OCI-LY1 (cell line): ENCODE measurements around the gene ADCY4.

ENCODE experiments used
- H2AFZ ChIP-seq: fragments of 200-600 bp; sonication (generic), shearing (Covaris generic); 2 replicates; pipeline ENCODE4 v1.6.0; 2014; ENCODE audit warnings: antibody characterized with exemption, mild to moderate bottlenecking, low read length
- H3F3A ChIP-seq: fragments of 200-600 bp; sonication (generic), shearing (Covaris generic); 2 replicates; pipeline ENCODE4 v1.6.0; 2014; ENCODE audit warnings: mild to moderate bottlenecking, antibody characterized with exemption, low read length, moderate library complexity; ENCODE audit not compliant: insufficient read depth
- H3K27ac ChIP-seq: fragments of 200-600 bp; sonication (generic); 2 replicates; pipeline ENCODE4 v1.5.1; 2014; ENCODE audit warnings: low read length, mixed run types, mild to moderate bottlenecking, low read depth; ENCODE audit not compliant: poor library complexity, severe bottlenecking
- H3K27me3 ChIP-seq: fragments of 200-600 bp; sonication (generic); 2 replicates; pipeline ENCODE4 v1.6.0; 2014; ENCODE audit warnings: antibody characterized with exemption, mild to moderate bottlenecking, low read length, moderate library complexity; ENCODE audit not compliant: insufficient read depth
- H3K36me3 ChIP-seq: fragments of 200-600 bp; sonication (generic); 2 replicates; pipeline ENCODE4 v1.6.1; 2014; ENCODE audit warnings: mild to moderate bottlenecking, antibody characterized with exemption, low read length, moderate library complexity, mixed read lengths; ENCODE audit not compliant: insufficient read depth
- H3K4me1 ChIP-seq: fragments of 200-600 bp; sonication (generic); 2 replicates; pipeline ENCODE4 v1.5.1; 2014; ENCODE audit warnings: mild to moderate bottlenecking, low read length, moderate library complexity; ENCODE audit not compliant: insufficient read depth, severe bottlenecking
- H3K4me2 ChIP-seq: fragments of 200-600 bp; sonication (generic), shearing (Covaris generic); 2 replicates; pipeline ENCODE4 v1.6.1; 2014; ENCODE audit warnings: low read length
- H3K4me3 ChIP-seq: fragments of 200-600 bp; sonication (generic); 2 replicates; pipeline ENCODE4 v1.5.1; 2014; ENCODE audit warnings: low read length, low read depth, mild to moderate bottlenecking, mixed read lengths; ENCODE audit not compliant: poor library complexity, severe bottlenecking
- H3K79me2 ChIP-seq: fragments of 200-600 bp; shearing (Covaris generic); 2 replicates; pipeline ENCODE4 v1.6.1; 2016; ENCODE audit warnings: mixed run types, low read length, mixed read lengths; ENCODE audit not compliant: insufficient read depth
- H3K9ac ChIP-seq: fragments of 200-600 bp; sonication (generic), shearing (Covaris generic); 2 replicates; pipeline ENCODE4 v1.6.1; 2014; ENCODE audit warnings: mild to moderate bottlenecking, low read length, mixed read lengths
- H3K9me2 ChIP-seq: fragments of 200-600 bp; sonication (generic), shearing (Covaris generic); 2 replicates; pipeline ENCODE4 v1.6.1; 2014; ENCODE audit warnings: low read depth, mild to moderate bottlenecking, low read length, mixed read lengths
- H3K9me3 ChIP-seq: fragments of 200-600 bp; shearing (Covaris generic); 2 replicates; pipeline ENCODE4 v1.6.1; 2014; ENCODE audit warnings: low read length, mixed read lengths
- H4K20me1 ChIP-seq: fragments of 200-600 bp; sonication (generic), shearing (Covaris generic); 2 replicates; pipeline ENCODE4 v1.6.0; 2016; ENCODE audit warnings: mild to moderate bottlenecking, low read length; ENCODE audit not compliant: insufficient read depth
- EZH2 ChIP-seq: fragments of 200-600 bp; sonication (generic), shearing (Covaris generic); IDR thresholded peaks from 2 replicates; pipeline ENCODE4 v1.8.0; 2017; ENCODE audit warnings: borderline replicate concordance, mixed run types, mild to moderate bottlenecking, antibody characterized with exemption, low read length, moderate library complexity, mixed read lengths
- TF ChIP-seq, protein P1 (sequence below): fragments of 200-600 bp; sonication (generic), shearing (Covaris generic); IDR thresholded peaks from 2 replicates; pipeline ENCODE4 v1.5.1; 2017; ENCODE audit warnings: mild to moderate bottlenecking, antibody characterized with exemption, low read length, moderate library complexity, mixed read lengths

The ADCY4 gene

DNA sequence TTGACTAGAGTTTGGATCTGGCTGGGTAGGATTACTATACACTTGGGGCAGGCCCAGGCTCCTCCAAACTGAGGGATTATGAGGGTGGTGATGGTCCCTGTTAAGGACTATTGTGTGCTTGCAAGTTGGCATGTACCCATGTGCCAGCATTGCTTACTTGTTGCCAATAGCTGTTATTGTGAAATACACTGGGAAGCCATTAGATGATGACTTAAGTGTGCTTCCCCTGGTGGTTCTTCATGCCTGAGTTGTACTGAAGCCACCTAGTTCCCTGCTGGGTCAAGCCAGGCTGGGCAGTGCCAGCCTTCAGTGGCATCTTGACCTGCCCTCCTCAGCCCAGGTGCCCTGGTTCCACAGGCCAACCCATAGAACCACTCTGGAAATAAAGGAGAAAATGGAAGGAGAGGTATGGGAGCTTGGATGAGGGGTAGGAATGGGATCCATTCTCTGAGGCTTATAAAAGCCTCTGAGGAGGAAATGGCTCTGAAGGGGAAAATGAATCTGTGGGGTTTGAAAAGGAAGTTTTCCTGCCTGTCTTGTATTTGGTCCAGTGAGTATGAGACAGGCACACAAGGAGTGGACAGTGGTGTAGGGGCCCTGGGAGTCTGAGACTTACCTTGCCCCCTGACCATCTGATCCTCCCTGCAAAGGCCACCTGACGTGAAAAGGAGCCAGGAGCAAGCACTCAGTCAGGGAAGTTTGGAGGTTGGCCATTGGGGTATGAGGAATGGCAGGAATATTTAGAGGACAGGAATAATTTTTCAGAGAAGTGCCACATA, 22.8 kb downstream of the ADCY4 start:
- Histone ChIP-seq H3K79me2 (no peaks in the 10 kb centered on the region), H3K36me3 (peaks cover 18% of the 10 kb centered on the region; the same call in 1 of the 2 replicates), H3K4me2 (peak overlapping the region; percentile 64), H3K4me3 (peak overlapping the region; percentile 55), H3K9ac (peak overlapping the region; percentile 65), H4K20me1 (no peaks in the 10 kb centered on the region), H2AFZ (no peak overlapping the region), H3K4me1 (peaks cover 32% of the 10 kb centered on the region), H3K9me2 (no peaks in the 10 kb centered on the region), H3K9me3 (no peaks in the 10 kb centered on the region), H3K27me3 (no peaks in the 10 kb centered on the region), H3K27ac (no peak overlapping the region), H3F3A (no peaks in the 10 kb centered on the region)
- TF ChIP-seq, protein P1, sequence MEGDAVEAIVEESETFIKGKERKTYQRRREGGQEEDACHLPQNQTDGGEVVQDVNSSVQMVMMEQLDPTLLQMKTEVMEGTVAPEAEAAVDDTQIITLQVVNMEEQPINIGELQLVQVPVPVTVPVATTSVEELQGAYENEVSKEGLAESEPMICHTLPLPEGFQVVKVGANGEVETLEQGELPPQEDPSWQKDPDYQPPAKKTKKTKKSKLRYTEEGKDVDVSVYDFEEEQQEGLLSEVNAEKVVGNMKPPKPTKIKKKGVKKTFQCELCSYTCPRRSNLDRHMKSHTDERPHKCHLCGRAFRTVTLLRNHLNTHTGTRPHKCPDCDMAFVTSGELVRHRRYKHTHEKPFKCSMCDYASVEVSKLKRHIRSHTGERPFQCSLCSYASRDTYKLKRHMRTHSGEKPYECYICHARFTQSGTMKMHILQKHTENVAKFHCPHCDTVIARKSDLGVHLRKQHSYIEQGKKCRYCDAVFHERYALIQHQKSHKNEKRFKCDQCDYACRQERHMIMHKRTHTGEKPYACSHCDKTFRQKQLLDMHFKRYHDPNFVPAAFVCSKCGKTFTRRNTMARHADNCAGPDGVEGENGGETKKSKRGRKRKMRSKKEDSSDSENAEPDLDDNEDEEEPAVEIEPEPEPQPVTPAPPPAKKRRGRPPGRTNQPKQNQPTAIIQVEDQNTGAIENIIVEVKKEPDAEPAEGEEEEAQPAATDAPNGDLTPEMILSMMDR: no peak
- no peak for TF ChIP-seq EZH2

DNA sequence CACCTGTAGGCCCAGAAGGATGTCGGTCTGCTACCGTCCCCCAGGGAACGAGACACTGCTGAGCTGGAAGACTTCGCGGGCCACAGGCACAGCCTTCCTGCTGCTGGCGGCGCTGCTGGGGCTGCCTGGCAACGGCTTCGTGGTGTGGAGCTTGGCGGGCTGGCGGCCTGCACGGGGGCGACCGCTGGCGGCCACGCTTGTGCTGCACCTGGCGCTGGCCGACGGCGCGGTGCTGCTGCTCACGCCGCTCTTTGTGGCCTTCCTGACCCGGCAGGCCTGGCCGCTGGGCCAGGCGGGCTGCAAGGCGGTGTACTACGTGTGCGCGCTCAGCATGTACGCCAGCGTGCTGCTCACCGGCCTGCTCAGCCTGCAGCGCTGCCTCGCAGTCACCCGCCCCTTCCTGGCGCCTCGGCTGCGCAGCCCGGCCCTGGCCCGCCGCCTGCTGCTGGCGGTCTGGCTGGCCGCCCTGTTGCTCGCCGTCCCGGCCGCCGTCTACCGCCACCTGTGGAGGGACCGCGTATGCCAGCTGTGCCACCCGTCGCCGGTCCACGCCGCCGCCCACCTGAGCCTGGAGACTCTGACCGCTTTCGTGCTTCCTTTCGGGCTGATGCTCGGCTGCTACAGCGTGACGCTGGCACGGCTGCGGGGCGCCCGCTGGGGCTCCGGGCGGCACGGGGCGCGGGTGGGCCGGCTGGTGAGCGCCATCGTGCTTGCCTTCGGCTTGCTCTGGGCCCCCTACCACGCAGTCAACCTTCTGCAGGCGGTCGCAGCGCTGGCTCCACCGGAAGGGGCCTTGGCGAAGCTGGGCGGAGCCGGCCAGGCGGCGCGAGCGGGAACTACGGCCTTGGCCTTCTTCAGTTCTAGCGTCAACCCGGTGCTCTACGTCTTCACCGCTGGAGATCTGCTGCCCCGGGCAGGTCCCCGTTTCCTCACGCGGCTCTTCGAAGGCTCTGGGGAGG, 23.9 kb downstream of the ADCY4 start, which contains the start of gene LTB4R:
Gene LTB4R (plus strand): TSS at position 857 of the 959 bp plus-strand sequence. CDS start 4,150 bp downstream, outside the sequence.
- Histone ChIP-seq H3K79me2 (no peaks in the 10 kb centered on the region), H3K9me3 (no peaks in the 10 kb centered on the region), H3K27me3 (no peaks in the 10 kb centered on the region), H2AFZ (no peak within 1 kb of the TSS), H3K4me2 (peak within 1 kb of the TSS; percentile 64), H3F3A (no peaks in the 10 kb centered on the region), H3K4me1 (peaks cover 32% of the 10 kb centered on the region), H4K20me1 (no peaks in the 10 kb centered on the region), H3K4me3 (peak within 1 kb of the TSS; percentile 55), H3K9ac (peak within 1 kb of the TSS; percentile 65), H3K9me2 (no peaks in the 10 kb centered on the region), H3K36me3 (peaks cover 29% of the 10 kb centered on the region), H3K27ac (peak within 1 kb of the TSS; percentile 45)
- TF ChIP-seq, protein P1: peak; percentile 52
- TF ChIP-seq EZH2: no peak

DNA sequence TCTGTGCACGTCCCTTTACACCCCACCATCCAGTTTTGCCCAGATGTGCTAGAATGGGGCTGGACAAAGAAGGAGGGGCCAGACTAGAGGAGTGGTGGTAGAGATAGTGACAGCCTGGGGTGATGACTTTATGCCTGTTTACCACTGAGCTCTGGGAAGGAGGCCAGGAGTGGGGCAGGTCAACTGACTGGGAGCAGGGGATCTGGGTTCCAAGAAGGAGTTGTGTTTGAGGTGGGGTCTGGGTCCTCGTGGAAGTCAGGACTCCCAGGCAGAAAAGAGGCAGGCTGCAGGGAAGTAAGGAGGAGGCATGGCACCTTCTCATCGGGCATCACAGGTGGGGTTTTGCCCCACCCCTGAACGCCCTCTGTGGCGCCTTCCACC, 24.6 kb downstream of the ADCY4 start:
- TF ChIP-seq, protein P1: no peak
- no peak for TF ChIP-seq EZH2
- H3K4me3 ChIP-seq: peak overlapping the region; percentile 55
- H3K4me2 ChIP-seq: peak overlapping the region; percentile 64

More for the DNA sequence above, 24.6 kb downstream of the ADCY4 start:
- no peaks in the 10 kb centered on the region for H4K20me1 ChIP-seq
- H3K9me2 ChIP-seq: no peaks in the 10 kb centered on the region
- H3K9me3 ChIP-seq: no peaks in the 10 kb centered on the region
- no peaks in the 10 kb centered on the region for H3K79me2 ChIP-seq
- H3K27me3 ChIP-seq: no peaks in the 10 kb centered on the region
- peaks cover 36% of the 10 kb centered on the region for H3K36me3 ChIP-seq
- no peak overlapping the region for H2AFZ ChIP-seq
- H3K27ac ChIP-seq: peak overlapping the region; percentile 45
- peak overlapping the region; percentile 65; the same call in 1 of the 2 replicates for H3K9ac ChIP-seq
- H3K4me1 ChIP-seq: peaks cover 32% of the 10 kb centered on the region
- no peaks in the 10 kb centered on the region for H3F3A ChIP-seq
